Measurements from ENCODE around the gene RFT1.
A peak's percentile ranks its signal among the peaks of the same experiment; 100 is the strongest.

RFT1 gene

DNA sequence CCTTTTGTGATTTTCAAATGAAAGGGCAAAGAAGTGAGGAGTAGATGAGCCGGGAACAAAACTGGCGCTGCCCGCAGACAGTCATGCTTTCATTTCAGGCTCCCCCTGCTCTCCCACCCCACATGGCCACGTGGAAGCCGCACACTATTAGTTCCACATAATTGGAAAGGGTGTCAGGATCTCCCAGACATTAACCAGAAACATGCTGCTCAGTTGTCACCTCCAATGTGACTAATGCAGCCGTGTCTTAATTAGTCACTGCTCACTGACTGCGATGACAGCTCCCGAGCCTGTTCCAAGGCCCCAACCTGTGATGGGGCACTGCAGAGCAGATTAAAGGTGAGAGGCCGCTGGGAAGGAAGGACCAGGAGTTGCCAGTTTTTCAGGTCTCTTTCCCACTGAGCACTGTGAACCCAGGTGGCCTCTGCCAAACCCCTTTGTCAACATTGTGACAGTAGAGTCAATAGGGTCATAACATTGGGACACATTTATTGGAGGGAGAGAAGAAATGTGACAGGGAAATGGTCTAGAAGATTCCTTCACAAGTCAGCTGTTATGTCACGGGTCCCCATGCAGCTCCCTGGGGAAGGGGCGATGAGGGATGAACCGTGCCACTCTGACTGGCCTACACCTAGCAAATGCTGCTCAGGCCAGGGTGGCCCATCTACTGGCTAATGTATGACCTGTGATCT is 45.8 kb downstream of the RFT1 start:
- DNase-seq: no peak

- no peak for DNase-seq
These were observed 46.3 kb downstream of the RFT1 start for GRCh38 chr3:53083949-53084309.

DNA sequence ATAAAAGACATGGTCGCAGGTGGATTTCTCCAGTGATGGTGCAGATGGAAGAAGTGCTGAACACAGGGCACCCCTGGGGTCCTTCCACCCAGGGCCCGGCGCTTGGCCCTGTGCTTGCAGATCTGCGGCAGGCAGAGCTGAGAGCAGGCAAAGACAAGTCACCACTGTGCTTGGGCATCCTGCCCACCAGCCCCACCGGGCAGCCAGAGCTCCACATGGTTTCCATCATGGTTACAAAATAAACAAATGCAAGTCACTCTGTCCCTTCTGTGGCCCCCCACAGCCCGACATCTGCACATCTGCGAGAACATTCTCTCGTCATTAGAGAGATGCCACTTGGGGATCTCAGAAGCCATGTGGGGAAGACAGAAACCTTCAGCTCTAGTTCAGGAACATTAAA is 46.7 kb downstream of the RFT1 start:
- DNase-seq: peak in 1 of 2 experiments; percentile 15

DNA sequence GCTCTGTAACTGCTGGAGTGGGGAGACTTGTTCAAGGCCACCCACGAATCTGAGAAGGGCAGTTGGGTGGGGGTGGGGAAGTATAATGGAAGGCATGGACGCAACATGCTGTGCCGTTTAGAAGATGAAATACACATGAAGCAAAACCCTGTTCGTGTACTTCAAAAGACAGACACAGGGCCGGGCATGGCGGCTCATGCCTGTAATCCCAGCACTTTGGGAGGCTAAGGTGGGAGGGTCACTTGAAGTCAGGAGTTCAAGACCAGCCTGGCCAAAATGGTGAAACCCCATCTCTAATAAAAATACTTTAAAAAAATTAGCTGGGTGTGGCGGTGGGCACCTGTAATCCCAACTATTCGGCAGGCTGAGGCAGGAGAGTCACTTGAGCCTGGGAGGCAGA is 47.5 kb downstream of the RFT1 start:
- DNase-seq: no peak

- no peak for DNase-seq
These were observed 48.9 kb downstream of the RFT1 start for GRCh38 chr3:53081318-53081717.

DNA sequence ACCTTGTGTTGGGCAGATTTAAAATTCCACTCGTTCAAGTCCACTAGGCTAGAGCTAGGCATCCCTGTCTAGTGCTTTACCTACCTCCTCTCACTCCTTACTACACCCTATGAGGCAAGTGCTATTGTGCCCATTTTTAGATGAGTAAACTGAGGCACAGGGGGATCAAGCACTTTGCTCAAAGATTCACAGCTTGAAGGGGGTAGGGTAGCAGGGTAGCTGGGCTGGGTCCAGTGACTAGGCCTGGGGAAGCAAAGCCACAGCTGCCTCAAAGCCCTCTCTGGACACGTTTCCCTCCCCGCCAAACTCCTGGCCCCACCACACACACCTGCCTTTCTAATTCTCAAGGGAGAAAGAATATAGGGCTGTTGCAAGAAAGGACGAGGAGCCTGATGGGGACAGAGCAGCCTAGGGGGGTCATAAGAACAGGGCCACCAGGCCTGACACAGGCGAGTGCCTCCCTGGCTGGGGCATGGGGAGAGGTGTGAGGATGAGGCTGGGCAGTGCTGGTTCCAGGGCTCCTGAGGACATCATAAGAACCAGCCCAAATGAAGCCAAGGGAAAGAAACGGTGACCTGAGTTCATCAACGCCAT is 49.5 kb downstream of the RFT1 start:
- DNase-seq: no peak

- DNase-seq: no peak
These were observed 50.3 kb downstream of the RFT1 start for GRCh38 chr3:53079791-53080555.

DNA sequence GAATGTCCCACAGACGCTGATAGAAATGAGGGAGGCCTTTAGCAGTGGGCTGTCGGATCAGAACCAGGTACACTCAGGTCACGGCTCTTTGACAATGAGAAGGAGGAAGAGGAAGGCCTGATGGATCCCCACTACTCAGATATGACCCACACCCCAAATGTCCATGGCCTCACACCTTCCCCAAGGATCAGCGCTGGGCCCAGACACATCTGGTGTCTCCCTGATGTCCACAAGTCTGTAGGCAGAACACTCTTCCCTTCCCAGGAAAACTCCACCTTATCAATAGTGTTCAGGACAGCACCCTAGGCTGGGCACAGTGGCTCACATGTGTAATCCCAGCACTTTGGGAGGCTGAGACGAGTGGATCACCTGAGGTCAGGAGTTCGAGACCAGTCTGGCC is 51.1 kb downstream of the RFT1 start:
- no peak for DNase-seq

- DNase-seq: no peak
These were observed 51.6 kb downstream of the RFT1 start for GRCh38 chr3:53078656-53079055.

DNA sequence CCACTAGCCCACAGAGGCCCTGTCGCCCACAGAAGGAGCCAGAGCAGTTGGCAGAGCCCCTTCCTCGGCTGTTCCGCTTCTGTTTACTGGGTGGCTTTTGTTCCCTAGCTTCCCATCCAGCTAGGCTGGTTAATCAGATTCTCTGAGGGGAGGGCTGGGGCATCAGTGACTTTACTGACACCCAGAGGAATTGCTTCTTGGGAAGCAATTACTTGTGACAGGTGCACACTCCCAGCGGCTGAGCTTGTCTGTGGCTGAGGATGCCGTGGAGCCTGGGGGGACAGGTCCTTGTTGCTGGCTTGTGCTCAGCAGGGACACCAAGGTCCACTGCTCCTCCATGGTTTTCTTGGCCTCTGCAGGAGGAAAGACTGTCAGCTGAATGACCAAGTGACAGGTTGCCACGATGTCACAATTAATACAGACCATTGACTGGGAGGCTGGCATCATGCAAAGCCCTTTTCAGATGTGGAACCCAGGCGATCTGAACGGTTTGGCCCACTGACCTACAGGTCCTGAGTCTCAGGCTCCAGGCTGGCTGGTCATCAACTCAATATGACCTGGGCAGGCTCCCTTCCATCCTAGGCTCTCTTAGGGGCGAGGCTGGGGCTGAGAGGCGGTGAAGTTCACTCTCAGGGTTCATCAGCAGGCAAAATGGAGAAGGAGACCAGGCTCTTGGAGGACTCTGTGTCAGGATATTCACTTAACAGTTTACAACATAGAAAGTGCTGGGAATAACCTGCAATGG is 52.6 kb downstream of the RFT1 start:
- no peak for DNase-seq

DNA sequence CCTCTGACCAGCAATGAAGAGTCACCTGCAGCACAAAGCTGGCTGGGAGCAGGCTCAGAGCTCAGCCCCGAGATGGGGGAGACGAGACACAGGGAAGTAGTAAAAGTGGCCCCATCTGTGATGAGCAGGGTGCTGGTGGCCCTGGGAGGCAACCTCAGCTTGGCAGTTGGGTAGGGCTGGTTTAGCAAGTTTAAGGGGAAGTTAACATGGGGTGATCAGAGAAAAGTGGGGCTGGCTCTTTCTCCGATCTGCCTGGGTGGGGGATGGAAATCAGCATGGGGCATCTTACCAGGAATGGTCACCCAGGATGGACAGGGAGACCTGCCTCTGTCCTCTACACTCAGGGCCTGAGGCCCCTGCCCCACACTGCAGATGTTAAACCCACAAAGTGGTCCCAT is 54.5 kb downstream of the RFT1 start:
- no peak for DNase-seq

GRCh38 chr3:53074761-53075742 is 55.2 kb downstream of the RFT1 start:
- no peak for DNase-seq

DNA sequence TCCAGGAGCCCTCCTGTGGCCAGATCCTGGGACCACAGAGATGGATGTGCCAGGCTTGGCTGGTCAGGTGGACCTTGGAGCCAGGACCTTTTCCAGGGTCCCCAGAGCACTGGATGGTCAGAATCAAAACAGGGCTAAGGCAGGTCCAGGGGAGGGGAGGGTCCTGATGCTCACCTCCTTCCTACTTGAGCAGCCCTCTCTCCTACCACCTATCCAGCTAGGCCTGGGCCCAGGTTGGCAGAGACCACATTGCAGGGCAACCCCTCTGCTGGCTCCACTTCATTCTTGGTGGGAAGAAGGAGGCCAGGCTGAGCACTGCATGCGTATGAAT is 55.9 kb downstream of the RFT1 start:
- no peak for DNase-seq

DNA sequence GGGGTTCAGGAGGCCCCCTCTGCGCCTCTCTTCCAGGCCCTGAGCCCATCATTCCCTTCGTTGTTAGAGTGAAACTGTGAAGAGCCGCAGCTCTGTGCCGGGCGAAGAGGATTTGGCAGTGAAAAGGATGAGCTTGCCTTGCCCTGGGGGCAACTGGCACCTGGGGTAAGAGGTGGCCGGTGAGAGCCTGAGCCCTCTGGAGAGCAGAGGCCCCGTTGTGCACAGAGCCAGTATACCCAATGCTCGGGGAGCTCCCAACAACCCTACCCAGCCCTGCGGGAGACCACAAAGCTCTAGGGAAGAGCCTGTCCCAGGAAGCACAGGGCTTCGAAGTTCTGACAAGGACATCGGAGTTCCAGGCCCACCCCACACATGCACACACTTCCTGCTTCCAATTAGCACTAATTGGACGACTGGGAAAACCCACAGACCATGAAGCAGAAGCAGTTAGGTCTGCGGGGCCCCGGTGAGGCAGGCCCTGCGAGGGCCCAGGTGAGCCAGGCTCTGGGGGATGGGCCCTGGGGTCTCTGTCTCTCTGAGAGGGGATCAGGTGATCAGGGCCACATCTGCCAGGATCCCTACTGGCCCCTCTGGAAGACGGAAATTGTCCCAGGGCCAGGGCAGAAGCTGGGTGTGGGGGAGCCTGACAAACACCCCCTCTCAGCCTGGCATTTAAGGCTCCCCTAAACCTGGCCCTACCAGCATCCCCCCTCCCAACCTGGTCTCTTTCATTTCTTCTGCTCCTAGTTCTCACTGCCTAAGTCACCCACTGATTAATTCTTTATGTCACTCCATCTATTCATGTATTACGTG is 56.5 kb downstream of the RFT1 start:
- DNase-seq: no peak

GRCh38 chr3:53072653-53073552 is 57.3 kb downstream of the RFT1 start:
- DNase-seq: no peak

DNA sequence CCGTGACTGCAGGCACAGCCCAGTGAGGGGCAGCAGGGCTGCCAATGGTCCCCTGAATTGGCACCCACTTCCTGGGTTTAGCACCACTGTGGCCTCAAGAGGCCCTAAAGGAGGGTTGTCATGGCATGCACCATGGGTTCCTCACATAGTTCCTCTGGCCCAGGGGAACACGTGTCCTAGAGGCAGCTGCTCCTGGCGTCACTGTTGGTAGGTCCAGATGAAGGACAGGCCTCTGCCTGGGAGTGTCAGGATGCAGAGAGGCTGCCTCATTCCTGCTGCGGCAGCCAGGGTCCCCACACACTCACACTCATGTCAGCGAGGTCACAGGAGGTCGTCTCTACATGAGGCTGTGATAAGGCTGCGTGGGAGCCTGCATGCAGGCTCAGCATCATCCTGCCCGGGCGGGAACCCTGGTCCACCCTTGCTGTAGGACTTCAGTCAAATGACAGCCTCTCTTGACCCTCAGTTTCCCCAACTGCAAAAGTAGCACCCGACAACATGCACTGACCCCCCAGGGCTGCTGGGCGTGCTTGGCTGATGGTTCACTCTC is 58.3 kb downstream of the RFT1 start:
- DNase-seq: no peak

DNA sequence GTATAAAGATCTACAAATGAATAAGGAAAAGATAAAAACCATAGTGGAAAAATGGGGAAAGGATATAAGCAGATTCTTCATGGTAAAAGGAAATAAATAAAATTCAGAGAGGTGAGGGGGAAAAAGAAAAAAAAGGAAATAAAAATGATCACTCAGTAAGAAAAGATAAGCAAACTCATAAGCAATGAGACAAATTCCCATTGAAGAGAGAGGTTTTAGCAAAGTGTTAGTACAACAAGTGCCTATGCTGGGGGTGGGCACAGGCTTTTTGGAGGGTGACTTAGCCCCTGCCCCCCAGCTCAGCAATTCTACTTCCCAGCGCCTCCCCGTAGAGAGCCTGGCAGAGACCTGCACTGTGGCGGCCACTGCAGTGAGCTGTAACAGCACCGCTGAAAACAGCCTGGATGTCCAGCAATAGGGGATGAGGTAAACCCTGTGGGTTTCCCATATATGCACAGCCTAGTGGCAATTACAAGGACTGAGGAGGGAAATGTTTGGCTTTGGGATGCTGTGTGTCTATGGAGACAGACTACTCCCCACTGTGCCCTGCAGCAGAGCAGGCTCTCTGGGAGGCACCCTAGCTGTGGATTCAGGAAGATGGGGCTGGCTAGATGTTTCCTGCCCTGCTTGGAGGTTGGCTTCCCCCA is 60.7 kb downstream of the RFT1 start:
- no peak for DNase-seq

DNA sequence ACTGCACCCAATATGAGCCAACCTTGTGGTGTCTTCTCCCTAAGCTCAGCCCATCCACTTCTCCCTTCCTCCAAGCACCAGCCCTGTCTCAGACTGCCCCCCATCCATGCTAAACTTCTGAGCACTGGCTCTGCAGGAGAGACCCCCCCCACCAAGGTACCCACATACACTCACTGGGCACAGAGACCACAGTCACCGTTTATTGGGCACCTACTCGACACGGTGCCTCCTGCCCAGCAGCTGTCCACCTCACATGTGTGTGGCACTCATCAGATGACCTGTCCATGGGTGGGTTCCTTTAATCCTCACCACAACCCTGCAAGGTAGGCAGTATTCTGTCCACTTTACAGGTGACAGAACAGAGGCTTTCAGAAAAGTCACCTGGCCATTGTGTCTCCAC is 62.1 kb downstream of the RFT1 start:
- DNase-seq: no peak

- no peak for DNase-seq
These were observed 62.7 kb downstream of the RFT1 start for GRCh38 chr3:53067567-53067966.

All from cerebellar nuclear complex (tissue), 1 donor.